Left renal pelvis (tissue), 4 donors: ENCODE measurements around the gene TDRD10. TPM values are rescaled to one million over a fixed set of nuclear protein-coding genes. Genes with fewer than 3 reads are reported as not detected.
"Not testable (repeated sequence)": the region's sequence is repeated elsewhere in the genome, so short reads cannot be mapped to it uniquely, and the experiment has no call there.

ENCODE experiments used
- DNase-seq, 4 donors: peaks; one replicate each; pipeline ENCODE4 v3.0.0-alpha.2; 2013; ENCODE audit warnings: low read depth in 4 of 4, low spot score in 3 of 4
- polyA plus RNA-seq, 4 donors: library from polyadenylated mRNA; unstranded; fragments of 120-200 nt; gene quantifications; one replicate each; pipeline ENCODE4 v1.2.1, GENCODE V29; 2013; ENCODE audit not compliant: insufficient read length in 4 of 4

Gene TDRD10
- polyA plus RNA-seq, 4 donors, result 0.67 to 2.6 (median 1.8) TPM

DNA sequence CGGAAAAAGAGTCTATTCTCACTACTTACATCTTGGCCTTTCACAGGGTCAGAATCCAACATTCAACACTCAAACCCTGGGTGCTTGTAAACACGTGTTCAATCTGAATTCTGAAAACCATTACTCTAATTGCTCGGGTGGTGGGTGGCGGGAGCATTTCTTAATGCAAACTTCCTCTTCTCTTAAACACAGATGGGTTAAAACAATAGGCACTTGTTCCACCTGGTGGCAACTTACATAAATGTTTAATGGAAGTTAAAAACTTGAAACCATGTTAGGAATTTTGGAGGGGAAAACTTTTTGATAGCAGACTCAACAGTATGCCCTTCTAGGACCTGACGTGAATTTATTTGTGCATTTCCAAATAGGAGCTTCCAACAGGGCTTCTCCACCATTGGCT lies 23.4 kb upstream of the TDRD10 start:
- no peak for DNase-seq

GRCh38 chr1:154479764-154480421 lies 22.1 kb upstream of the TDRD10 start:
- DNase-seq, result peak; percentile 67 to 81 (median 73)

- no peak for DNase-seq
These were observed 21.0 kb upstream of the TDRD10 start for GRCh38 chr1:154481053-154481452.

DNA sequence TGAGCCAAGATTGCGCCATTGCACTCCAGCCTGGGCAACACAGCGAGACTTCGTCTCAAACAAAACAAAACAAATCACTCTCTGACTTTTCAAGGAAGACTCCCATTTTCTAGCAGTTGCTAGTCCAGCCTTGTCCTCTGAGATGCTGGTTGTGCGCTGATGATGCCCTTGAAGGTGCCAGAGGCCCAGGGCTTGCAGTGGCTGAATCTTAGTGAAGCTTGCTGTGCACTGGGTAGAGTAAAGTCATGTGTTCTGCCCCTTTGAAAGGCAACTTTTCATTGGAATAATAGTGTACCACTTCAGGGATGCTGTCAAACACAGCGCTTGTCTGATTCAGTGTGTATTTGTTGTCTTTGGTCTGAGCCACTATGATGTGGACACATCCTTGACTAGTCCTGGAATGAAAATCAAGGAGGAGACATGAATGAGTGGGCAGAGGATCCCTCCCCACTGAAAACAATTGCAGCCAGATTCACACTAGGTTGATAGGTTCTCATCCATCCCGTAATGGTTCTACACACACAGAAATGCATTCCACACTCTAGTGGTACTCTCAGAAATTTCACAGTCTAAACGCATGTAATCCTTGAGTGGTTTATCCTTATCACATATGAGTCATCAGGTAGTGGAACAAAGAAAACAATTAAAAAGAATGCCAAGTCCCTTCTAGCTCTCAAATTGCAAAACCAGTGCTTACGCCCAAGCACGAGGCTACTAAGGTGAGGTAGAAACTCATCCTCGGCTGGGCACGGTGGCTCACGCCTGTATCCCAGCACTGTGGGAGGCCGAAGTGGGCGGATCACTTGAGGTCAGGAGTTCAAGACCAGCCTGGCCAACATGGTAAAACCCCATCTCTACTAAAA lies 17.8 kb upstream of the TDRD10 start:
- no peak for DNase-seq

DNA sequence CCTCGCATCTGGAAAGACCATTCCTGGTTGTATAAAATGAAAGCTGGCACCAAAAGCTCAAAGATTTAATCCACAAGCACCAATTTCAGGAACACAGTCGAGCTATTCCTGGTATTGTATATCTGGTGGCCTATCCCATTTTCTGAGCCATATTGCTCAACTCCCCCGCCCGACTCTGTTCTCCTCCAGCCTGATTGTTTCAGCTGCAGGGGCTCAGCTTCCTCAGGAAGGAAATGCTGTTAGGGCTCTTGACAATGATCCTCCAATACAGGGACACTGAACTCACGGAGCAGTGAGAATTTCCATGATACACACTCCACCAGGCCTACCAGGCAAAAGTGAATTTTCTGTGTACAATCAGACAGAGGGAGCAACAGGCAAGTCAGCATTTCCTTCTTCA lies 16.9 kb upstream of the TDRD10 start:
- no peak for DNase-seq

DNA sequence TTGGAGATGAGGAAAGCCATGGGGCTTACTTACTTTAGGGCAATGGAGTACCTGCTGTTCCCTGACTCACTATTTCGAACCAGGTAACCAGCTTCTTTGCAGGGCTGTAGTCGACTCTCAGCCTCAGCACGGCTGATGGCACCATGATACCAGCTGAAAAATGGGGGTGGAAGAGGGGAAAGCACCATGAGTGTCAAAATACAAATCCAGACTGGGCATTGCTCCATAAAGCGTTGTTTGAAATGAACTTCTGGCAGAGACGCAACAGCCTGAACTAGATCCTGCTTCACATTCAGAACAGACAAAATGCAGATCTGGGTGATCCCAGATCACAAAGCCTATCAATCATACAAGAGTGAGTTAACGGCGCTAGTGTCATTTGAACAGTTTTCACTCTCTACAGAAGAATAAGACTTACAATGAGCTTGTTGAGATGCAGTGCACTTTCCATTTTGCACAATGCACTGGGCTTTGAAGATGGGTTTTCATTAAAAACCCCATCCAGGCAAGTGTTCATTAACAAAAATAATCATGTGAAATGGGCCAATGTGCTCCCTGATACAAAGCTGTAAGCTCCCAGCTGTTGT lies 16.0 kb upstream of the TDRD10 start:
- no peak for DNase-seq

GRCh38 chr1:154486756-154487155 lies 15.3 kb upstream of the TDRD10 start:
- DNase-seq, result not testable (repeated sequence)

DNA sequence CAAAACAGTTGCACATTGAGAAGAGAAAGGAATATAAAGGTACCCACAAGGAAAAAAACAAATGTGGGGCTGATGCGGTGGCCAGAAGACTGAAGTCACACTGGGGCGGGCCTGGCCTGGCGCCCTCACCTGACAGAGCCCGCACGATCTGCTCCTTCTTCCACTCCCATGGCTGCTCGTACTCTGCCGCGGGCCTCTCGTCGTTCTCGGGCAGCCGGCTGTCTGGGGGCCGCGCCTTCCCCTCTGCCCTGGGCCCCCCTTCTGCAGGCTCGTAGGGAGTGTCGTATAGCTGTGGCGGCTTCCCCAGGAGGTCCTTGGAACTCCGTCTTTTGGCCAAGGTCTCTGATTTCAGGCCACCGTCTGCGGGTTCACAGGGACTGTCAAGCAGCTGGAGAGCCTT lies 13.1 kb upstream of the TDRD10 start:
- DNase-seq, result no peak

GRCh38 chr1:154489695-154490274 lies 12.2 kb upstream of the TDRD10 start:
- DNase-seq, result no peak

GRCh38 chr1:154490317-154490716 lies 11.7 kb upstream of the TDRD10 start:
- DNase-seq, result no peak

- DNase-seq, result no peak
These were observed 9.9 kb upstream of the TDRD10 start for GRCh38 chr1:154492115-154492514.

GRCh38 chr1:154493276-154493675 lies 8.7 kb upstream of the TDRD10 start:
- no peak for DNase-seq

GRCh38 chr1:154495496-154496273 lies 6.3 kb upstream of the TDRD10 start:
- no peak for DNase-seq

DNA sequence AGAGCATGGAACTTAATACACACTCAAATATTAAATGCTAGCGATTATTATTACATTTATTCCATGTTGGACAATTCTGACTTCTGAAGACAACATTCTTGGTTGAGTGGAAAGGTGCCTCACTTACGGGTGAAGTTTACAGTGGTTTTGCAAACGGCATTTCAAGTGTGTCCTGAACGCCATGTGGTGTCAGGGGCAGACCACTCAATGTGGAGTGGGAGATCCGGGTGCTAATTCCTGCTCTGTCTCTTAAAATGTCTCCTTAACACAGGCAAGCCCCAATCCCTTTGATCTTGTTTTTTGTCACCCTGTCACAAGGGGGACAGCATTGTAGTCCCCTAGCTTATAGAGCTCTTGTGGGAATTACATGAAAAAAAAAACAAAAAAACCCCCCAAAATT lies 5.6 kb upstream of the TDRD10 start:
- no peak for DNase-seq

- no peak for DNase-seq
These were observed 4.8 kb upstream of the TDRD10 start for GRCh38 chr1:154497026-154497806.

GRCh38 chr1:154499446-154499845 lies 2.6 kb upstream of the TDRD10 start:
- DNase-seq, result no peak

DNA sequence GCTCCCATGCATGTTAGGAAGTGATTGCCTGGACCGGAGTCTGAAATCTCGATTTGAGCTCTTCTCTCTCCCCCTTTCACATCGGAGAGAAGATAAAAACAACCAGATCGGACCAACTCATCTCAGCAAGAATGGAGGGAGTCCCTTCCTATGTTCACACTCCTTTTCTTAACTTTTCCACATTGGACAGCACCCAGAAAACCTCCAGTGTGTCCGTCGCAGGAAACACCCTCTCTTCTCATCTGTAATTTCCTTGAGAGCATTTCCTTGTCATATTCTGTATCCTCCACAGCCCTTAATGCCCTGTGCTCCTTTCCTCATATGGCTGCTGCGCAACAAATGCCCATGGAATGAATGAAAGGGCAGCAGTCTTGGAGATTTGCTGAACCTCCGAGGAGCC lies 1.5 kb upstream of the TDRD10 start:
- DNase-seq, result no peak

- no peak for DNase-seq
These were observed 475 bp upstream of the TDRD10 start for GRCh38 chr1:154501423-154502065.

DNA sequence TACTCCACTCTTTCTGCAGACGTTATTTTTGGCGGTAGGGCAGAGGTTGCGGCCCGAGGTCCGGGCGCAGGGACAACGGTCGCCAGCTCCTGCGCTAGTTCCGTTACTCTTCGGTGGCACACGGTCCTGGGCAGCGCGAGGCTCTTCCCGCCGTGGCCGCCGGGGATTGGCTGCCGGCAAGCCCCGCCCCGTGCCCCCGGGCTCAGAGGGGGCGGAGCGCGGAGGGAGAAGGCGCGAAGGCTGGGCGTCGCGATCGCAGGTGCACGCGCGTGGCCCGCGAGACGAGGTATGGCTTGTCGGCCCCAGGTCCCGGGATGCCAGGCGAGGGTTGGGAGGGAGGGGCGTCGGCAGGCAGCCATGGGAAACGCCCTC lies 711 bp downstream of the TDRD10 start:
- no peak for DNase-seq
